HCT116 (cell line): Measurements from ENCODE around the gene GGCX. TPM values are rescaled to one million over a fixed set of nuclear protein-coding genes. Genes with fewer than 3 reads are reported as not detected.

Source experiments
- ATAC-seq: fragments of 200-7000 bp; cut with Tn5 transposase; 2 replicates; pipeline ENCODE4 v1.9.1; 2020; ENCODE audit warnings: mild to moderate bottlenecking, moderate library complexity
- BruUV-seq: library from RNA; stranded (reverse); fragments of 400-500 nt; replicated peaks from 2 replicates; lab custom pipeline; 2021; lab: Mats Ljungman, UMichigan
- CTCF ChIA-PET: fragments of 300-600 bp; sonication (Branson Sonifier 250); formaldehyde crosslinking; loops from one replicate; lab custom pipeline; 2021; ENCODE audit warnings: antibody characterized with exemption; lab: Charles Lee
- POLR2A ChIA-PET: fragments of 300-600, 350-600 bp; sonication (Branson Sonifier 250); formaldehyde crosslinking; loops from one replicate; lab custom pipeline; 2021; ENCODE audit warnings: antibody characterized with exemption; lab: Charles Lee
- RAD21 ChIA-PET, 2 experiments: fragments of 300-600 bp; sonication (Branson Sonifier 250); formaldehyde crosslinking; loops; one replicate each; lab custom pipeline; 2023; ENCODE audit warnings: low total read pairs in 2 of 2; ENCODE audit not compliant: uncharacterized antibody in 2 of 2, unreplicated experiment in 2 of 2, low non-redundant PET in 1 of 2; lab: Charles Lee
- DNase-seq: peaks from one replicate; pipeline ENCODE4 v3.0.0-alpha.2; 2010; ENCODE audit warnings: low read depth, low spot score
- H2AFZ ChIP-seq: fragments of 200-600 bp; shearing (Covaris generic), sonication (generic); 2 replicates; pipeline ENCODE4 v1.6.1; 2017; ENCODE audit warnings: low read depth, mixed run types, mixed read lengths, antibody characterized with exemption, low read length; ENCODE audit not compliant: poor library complexity, severe bottlenecking
- H3K27ac ChIP-seq: 2 replicates; pipeline ENCODE4 v1.5.1; 2012; ENCODE audit warnings: low read depth, low read length
- H3K27me3 ChIP-seq: fragments of 200-600 bp; sonication (generic); 2 replicates; pipeline ENCODE4 v1.6.1; 2016; ENCODE audit warnings: mixed run types, low read length, mixed read lengths; ENCODE audit not compliant: insufficient read depth
- H3K36me3 ChIP-seq, 2 experiments: fragments of 200-500 bp in 1 of 2; fragments of 200-600 bp in 1 of 2; sonication (Bioruptor generic) in 1 of 2; sonication (generic) in 1 of 2; 2 replicates each; pipeline versions ENCODE4 v1.5.1 to v1.6.1; 2014 to 2016; ENCODE audit warnings: low read length in 2 of 2, inconsistent platforms in 1 of 2, mixed read lengths in 1 of 2, mixed run types in 1 of 2; ENCODE audit not compliant: insufficient read depth in 2 of 2, control insufficient read depth in 1 of 2
- H3K4me1 ChIP-seq, 2 experiments: fragments of 200-600 bp in 1 of 2; sonication (generic) in 1 of 2; 2 replicates each; pipeline versions ENCODE4 v1.5.1 to v1.6.1; 2012 to 2017; ENCODE audit warnings: low read length in 2 of 2, inconsistent platforms in 1 of 2, mild to moderate bottlenecking in 1 of 2, mixed read lengths in 1 of 2, mixed run types in 1 of 2, moderate library complexity in 1 of 2; ENCODE audit not compliant: insufficient read depth in 2 of 2, control insufficient read depth in 1 of 2
- H3K4me2 ChIP-seq: fragments of 200-600 bp; sonication (generic); 2 replicates; pipeline ENCODE4 v1.6.1; 2017; ENCODE audit warnings: mixed run types, low read length, mixed read lengths
- H3K4me3 ChIP-seq, 2 experiments: fragments of 200-600 bp in 1 of 2; sonication (generic) in 1 of 2; replicated peaks in 1 of 2; 2 replicates each; pipeline ENCODE4 v1.5.1; 2011 to 2016; ENCODE audit warnings: low read length in 2 of 2, control low read depth in 1 of 2, low read depth in 1 of 2, mild to moderate bottlenecking in 1 of 2, mixed read lengths in 1 of 2, mixed run types in 1 of 2
- H3K79me2 ChIP-seq: fragments of 200-600 bp; sonication (generic); 2 replicates; pipeline ENCODE4 v1.6.1; 2017; ENCODE audit warnings: mild to moderate bottlenecking, mixed run types, low read length, moderate library complexity, mixed read lengths; ENCODE audit not compliant: insufficient read depth
- H3K9ac ChIP-seq: fragments of 200-600 bp; sonication (generic); 2 replicates; pipeline ENCODE4 v1.6.1; 2016; ENCODE audit warnings: low read length, mixed read lengths
- H3K9me2 ChIP-seq: fragments of 200-600 bp; sonication (generic), shearing (Covaris generic); 2 replicates; pipeline ENCODE4 v1.6.1; 2017; ENCODE audit warnings: mixed run types, mild to moderate bottlenecking, moderate library complexity; ENCODE audit not compliant: insufficient read depth
- H3K9me3 ChIP-seq, 2 experiments: fragments of 200-500 bp in 1 of 2; fragments of 200-600 bp in 1 of 2; sonication (Bioruptor generic) in 1 of 2; sonication (generic) in 1 of 2; 2 replicates each; pipeline ENCODE4 v1.6.1; 2014 to 2017; ENCODE audit warnings: low read length in 2 of 2, mixed read lengths in 2 of 2, inconsistent platforms in 1 of 2, low read depth in 1 of 2, mild to moderate bottlenecking in 1 of 2, mixed run types in 1 of 2, moderate library complexity in 1 of 2; ENCODE audit not compliant: control insufficient read depth in 1 of 2, insufficient read depth in 1 of 2
- H4K20me1 ChIP-seq: fragments of 200-600 bp; sonication (generic), shearing (Covaris generic); 2 replicates; pipeline ENCODE4 v1.6.1; 2017; ENCODE audit warnings: mixed run types, mild to moderate bottlenecking, moderate library complexity; ENCODE audit not compliant: insufficient read depth
- CBX3 ChIP-seq: IDR thresholded peaks from 2 replicates; pipeline ENCODE4 v1.6.1; 2012; ENCODE audit warnings: low read depth
- CEBPB ChIP-seq: IDR thresholded peaks from 2 replicates; pipeline ENCODE4 v1.6.1; 2012; ENCODE audit warnings: low read depth
- ELF1 ChIP-seq: IDR thresholded peaks from 2 replicates; pipeline ENCODE4 v1.6.1; 2012; ENCODE audit warnings: low read depth, borderline replicate concordance
- EZH2 ChIP-seq: fragments of 200-600 bp; sonication (generic); IDR thresholded peaks from 2 replicates; pipeline ENCODE4 v1.6.1; 2017; ENCODE audit warnings: antibody characterized with exemption, mixed run types
- EZH2phosphoT487 ChIP-seq: fragments of 200-600 bp; IDR thresholded peaks from 2 replicates; pipeline ENCODE4 v1.6.1; 2018; ENCODE audit warnings: antibody characterized with exemption, borderline replicate concordance
- JUND ChIP-seq: IDR thresholded peaks from 2 replicates; pipeline ENCODE4 v1.6.1; 2012
- RAD21 ChIP-seq: IDR thresholded peaks from 2 replicates; pipeline ENCODE4 v1.6.1; 2012; ENCODE audit warnings: low read depth, mild to moderate bottlenecking
- SIN3A ChIP-seq: IDR thresholded peaks from 2 replicates; pipeline ENCODE4 v1.6.1; 2012; ENCODE audit warnings: low read depth
- SP1 ChIP-seq: IDR thresholded peaks from 2 replicates; pipeline ENCODE4 v1.6.1; 2012; ENCODE audit warnings: low read depth
- TCF7L2 ChIP-seq: IDR thresholded peaks from 2 replicates; pipeline ENCODE4 v1.7.0; 2011; ENCODE audit warnings: borderline replicate concordance, inconsistent platforms; ENCODE audit not compliant: insufficient read depth, insufficient read length; ENCODE audit errors: extremely low read depth
- YY1 ChIP-seq: IDR thresholded peaks from 2 replicates; pipeline ENCODE4 v1.6.1; 2011; ENCODE audit warnings: low read length, low read depth, moderate library complexity, mild to moderate bottlenecking; ENCODE audit not compliant: insufficient replicate concordance; ENCODE audit errors: extremely low read depth
- ZNF274 ChIP-seq: fragments of 200-500 bp; sonication (Bioruptor generic); IDR thresholded peaks from 2 replicates; pipeline ENCODE4 v1.6.1; 2014; ENCODE audit warnings: mild to moderate bottlenecking, low read depth, low read length, inconsistent platforms
- intact Hi-C: fragments of 100-400 bp; cut with micrococcal nuclease; formaldehyde crosslinking; loops from 2 replicates; pipeline ENCODE4 v1.10.0; 2022
- total RNA-seq: library from RNA; stranded (reverse); gene quantifications from one replicate; pipeline ENCODE4 v1.2.1, GENCODE V29; 2021; ENCODE audit not compliant: unreplicated experiment
- TF ChIP-seq, protein P1 (sequence below): IDR thresholded peaks from 2 replicates; pipeline ENCODE4 v1.6.1; 2012; ENCODE audit warnings: low read depth
- TF ChIP-seq, protein P2 (sequence below): IDR thresholded peaks from 2 replicates; pipeline ENCODE4 v1.6.1; 2012
- TF ChIP-seq, protein P3 (sequence below): IDR thresholded peaks from 2 replicates; pipeline ENCODE4 v1.6.1; 2012
- TF ChIP-seq, protein P4 (sequence below), 3 experiments: fragments of 200-600 bp in 1 of 3; sonication (generic) in 1 of 3; IDR thresholded peaks in 2 of 3; conservative IDR thresholded peaks in 1 of 3; 2 replicates each; pipeline ENCODE4 v1.5.1; 2012 to 2017; ENCODE audit warnings: low read depth in 2 of 3, low read length in 2 of 3, antibody characterized with exemption in 1 of 3, borderline replicate concordance in 1 of 3, control low read depth in 1 of 3, mild to moderate bottlenecking in 1 of 3, mixed read lengths in 1 of 3, mixed run types in 1 of 3, moderate library complexity in 1 of 3; ENCODE audit not compliant: insufficient read depth in 1 of 3

The GGCX gene
- total RNA-seq, 1 experiment from 2014 or later: 43.5 TPM

DNA sequence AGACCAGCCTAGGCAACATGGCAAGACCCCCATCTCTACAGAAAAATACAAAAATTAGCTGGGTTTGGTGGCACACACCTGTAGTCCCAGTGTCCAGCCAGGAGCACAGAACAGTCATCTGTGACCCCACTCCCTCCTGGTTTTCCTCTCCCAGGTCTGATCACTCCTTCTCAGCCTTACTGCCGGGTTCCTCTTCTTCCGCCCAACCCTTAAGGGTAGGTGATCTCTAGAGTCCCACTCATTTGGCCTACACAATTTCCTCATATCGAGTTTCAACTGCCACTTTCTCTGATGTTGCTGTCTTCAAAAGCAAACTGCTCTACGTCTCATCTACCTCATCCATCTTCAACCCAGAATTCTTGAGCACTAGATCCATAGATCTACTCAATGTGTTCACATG is 35.7 kb downstream of the GGCX start:
- RAD21 ChIA-PET: no interaction called here
- Histone ChIP-seq H3K36me3 (no peaks in the 10 kb centered on the region), H3K9me3 (no peaks in the 10 kb centered on the region), H3K4me1 (no peaks in the 10 kb centered on the region), H3K79me2 (no peaks in the 10 kb centered on the region), H2AFZ (no peak overlapping the region), H4K20me1 (no peaks in the 10 kb centered on the region), H3K9me2 (no peaks in the 10 kb centered on the region), H3K4me2 (no peak overlapping the region), H3K27me3 (no peaks in the 10 kb centered on the region), H3K9ac (no peak overlapping the region), H3K4me3 (no peak overlapping the region), H3K27ac (no peak overlapping the region)
- no TSS peak for BruUV-seq
- ATAC-seq: no peak
- CTCF ChIA-PET: no interaction called here
- intact Hi-C loops: no loop called here
- no peak for TF ChIP-seq JUND
- no peak for TF ChIP-seq ELF1
- DNase-seq: no peak
- POLR2A ChIA-PET: no interaction called here

DNA sequence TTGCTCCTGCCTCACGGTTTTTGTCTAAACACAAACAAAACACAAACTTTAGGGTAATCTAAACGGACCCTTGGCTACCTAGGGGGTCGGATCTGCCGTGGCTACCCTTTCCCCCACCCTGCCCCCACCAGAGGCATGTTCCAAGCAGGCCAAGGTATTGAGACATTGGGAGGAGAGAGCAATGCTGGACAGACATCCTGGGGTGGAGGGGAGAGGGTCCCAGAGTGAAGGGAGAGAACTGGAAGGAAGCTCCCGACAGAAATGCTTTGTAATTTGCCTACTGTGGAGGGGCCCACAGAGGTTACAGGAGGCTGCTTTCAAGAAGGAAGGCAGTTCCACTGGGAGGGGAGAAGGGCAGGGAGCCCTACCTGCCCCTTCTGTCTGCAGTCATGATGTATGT is 36.3 kb downstream of the GGCX start:
- intact Hi-C loops: no loop called here
- no peaks in the 10 kb centered on the region for H3K79me2 ChIP-seq
- H3K4me3 ChIP-seq: no peak overlapping the region
- H3K9me2 ChIP-seq: no peaks in the 10 kb centered on the region
- no peaks in the 10 kb centered on the region for H4K20me1 ChIP-seq
- BruUV-seq: no TSS peak
- ChIA-PET POLR2A (interaction anchor here (1.4 to 2.7 kb wide), 3 partner anchors 10 to 20 kb away, joined by 3 to 16 read pairs (median 5); partner anchors contain the start of gene MAT2A), CTCF (no interaction called here), RAD21 (no interaction called here)
- no peaks in the 10 kb centered on the region for H3K9me3 ChIP-seq
- DNase-seq (no peak), ATAC-seq (no peak)
- H3K4me1 ChIP-seq: no peaks in the 10 kb centered on the region
- H3K4me2 ChIP-seq: no peak overlapping the region
- no peaks in the 10 kb centered on the region for H3K36me3 ChIP-seq
- no peak overlapping the region for H2AFZ ChIP-seq
- H3K27me3 ChIP-seq: no peaks in the 10 kb centered on the region
- H3K9ac ChIP-seq: no peak overlapping the region
- H3K27ac ChIP-seq: no peak overlapping the region
- TF ChIP-seq ELF1: no peak
- TF ChIP-seq, protein P1, sequence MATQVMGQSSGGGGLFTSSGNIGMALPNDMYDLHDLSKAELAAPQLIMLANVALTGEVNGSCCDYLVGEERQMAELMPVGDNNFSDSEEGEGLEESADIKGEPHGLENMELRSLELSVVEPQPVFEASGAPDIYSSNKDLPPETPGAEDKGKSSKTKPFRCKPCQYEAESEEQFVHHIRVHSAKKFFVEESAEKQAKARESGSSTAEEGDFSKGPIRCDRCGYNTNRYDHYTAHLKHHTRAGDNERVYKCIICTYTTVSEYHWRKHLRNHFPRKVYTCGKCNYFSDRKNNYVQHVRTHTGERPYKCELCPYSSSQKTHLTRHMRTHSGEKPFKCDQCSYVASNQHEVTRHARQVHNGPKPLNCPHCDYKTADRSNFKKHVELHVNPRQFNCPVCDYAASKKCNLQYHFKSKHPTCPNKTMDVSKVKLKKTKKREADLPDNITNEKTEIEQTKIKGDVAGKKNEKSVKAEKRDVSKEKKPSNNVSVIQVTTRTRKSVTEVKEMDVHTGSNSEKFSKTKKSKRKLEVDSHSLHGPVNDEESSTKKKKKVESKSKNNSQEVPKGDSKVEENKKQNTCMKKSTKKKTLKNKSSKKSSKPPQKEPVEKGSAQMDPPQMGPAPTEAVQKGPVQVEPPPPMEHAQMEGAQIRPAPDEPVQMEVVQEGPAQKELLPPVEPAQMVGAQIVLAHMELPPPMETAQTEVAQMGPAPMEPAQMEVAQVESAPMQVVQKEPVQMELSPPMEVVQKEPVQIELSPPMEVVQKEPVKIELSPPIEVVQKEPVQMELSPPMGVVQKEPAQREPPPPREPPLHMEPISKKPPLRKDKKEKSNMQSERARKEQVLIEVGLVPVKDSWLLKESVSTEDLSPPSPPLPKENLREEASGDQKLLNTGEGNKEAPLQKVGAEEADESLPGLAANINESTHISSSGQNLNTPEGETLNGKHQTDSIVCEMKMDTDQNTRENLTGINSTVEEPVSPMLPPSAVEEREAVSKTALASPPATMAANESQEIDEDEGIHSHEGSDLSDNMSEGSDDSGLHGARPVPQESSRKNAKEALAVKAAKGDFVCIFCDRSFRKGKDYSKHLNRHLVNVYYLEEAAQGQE: no peak
- no peak for TF ChIP-seq SIN3A
- TF ChIP-seq EZH2: no peak
- TF ChIP-seq YY1: no peak
- TF ChIP-seq CEBPB: no peak
- TF ChIP-seq, protein P2, sequence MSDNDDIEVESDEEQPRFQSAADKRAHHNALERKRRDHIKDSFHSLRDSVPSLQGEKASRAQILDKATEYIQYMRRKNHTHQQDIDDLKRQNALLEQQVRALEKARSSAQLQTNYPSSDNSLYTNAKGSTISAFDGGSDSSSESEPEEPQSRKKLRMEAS: no peak
- TF ChIP-seq, protein P3, sequence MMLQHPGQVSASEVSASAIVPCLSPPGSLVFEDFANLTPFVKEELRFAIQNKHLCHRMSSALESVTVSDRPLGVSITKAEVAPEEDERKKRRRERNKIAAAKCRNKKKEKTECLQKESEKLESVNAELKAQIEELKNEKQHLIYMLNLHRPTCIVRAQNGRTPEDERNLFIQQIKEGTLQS: no peak
- no peak for TF ChIP-seq TCF7L2
- no peak for TF ChIP-seq SP1
- TF ChIP-seq CBX3: no peak
- TF ChIP-seq EZH2phosphoT487: no peak
- TF ChIP-seq RAD21: no peak
- TF ChIP-seq ZNF274: no peak
- TF ChIP-seq, protein P4, sequence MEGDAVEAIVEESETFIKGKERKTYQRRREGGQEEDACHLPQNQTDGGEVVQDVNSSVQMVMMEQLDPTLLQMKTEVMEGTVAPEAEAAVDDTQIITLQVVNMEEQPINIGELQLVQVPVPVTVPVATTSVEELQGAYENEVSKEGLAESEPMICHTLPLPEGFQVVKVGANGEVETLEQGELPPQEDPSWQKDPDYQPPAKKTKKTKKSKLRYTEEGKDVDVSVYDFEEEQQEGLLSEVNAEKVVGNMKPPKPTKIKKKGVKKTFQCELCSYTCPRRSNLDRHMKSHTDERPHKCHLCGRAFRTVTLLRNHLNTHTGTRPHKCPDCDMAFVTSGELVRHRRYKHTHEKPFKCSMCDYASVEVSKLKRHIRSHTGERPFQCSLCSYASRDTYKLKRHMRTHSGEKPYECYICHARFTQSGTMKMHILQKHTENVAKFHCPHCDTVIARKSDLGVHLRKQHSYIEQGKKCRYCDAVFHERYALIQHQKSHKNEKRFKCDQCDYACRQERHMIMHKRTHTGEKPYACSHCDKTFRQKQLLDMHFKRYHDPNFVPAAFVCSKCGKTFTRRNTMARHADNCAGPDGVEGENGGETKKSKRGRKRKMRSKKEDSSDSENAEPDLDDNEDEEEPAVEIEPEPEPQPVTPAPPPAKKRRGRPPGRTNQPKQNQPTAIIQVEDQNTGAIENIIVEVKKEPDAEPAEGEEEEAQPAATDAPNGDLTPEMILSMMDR (IDR thresholded peaks at IDR 0.05 in 2 of 3, conservative IDR thresholded peaks at IDR 0.05 in 1 of 3; ENCODE audit: borderline replicate concordance in 1 of 3, insufficient read depth in 1 of 3, low read depth in 2 of 3, low read length in 2 of 3): no peak
- no peak for TF ChIP-seq JUND
